Activated naive CD8-positive, alpha-beta T cell treated with anti-CD3 and anti-CD28 coated beads, Interleukin-2, amount 50 U/mL, for 16 hours (primary cell): ENCODE results near the gene SLC45A3.

Experiments used
- DNase-seq: peaks from one replicate; pipeline ENCODE4 v3.0.0-alpha.2; 2020; ENCODE audit warnings: low read depth, low spot score

Gene SLC45A3

GRCh38 chr1:205701420-205701819 is 21.1 kb upstream of the SLC45A3 start:
- no peak for DNase-seq

GRCh38 chr1:205700865-205701401 is 20.6 kb upstream of the SLC45A3 start:
- DNase-seq, result no peak

GRCh38 chr1:205699416-205699815 is 19.1 kb upstream of the SLC45A3 start:
- DNase-seq, result no peak

GRCh38 chr1:205698921-205699320 is 18.6 kb upstream of the SLC45A3 start:
- no peak for DNase-seq

- DNase-seq, result no peak
These were observed 13.2 kb upstream of the SLC45A3 start for GRCh38 chr1:205693421-205693991.

- no peak for DNase-seq
These were observed 12.1 kb upstream of the SLC45A3 start for GRCh38 chr1:205692423-205692822.

- DNase-seq, result no peak
These were observed 9.9 kb upstream of the SLC45A3 start for GRCh38 chr1:205690122-205690756.

GRCh38 chr1:205689479-205689878 is 9.2 kb upstream of the SLC45A3 start:
- no peak for DNase-seq

GRCh38 chr1:205688171-205689080 is 8.1 kb upstream of the SLC45A3 start:
- DNase-seq, result no peak

- no peak for DNase-seq
These were observed 6.9 kb upstream of the SLC45A3 start for GRCh38 chr1:205687242-205687641.

- no peak for DNase-seq
These were observed 1.1 kb upstream of the SLC45A3 start for GRCh38 chr1:205681364-205681763.

GRCh38 chr1:205678286-205679111 is 1.8 kb downstream of the SLC45A3 start:
- no peak for DNase-seq

- no peak for DNase-seq
These were observed 3.1 kb downstream of the SLC45A3 start for GRCh38 chr1:205677167-205677566.

GRCh38 chr1:205676597-205676996 is 3.7 kb downstream of the SLC45A3 start:
- DNase-seq, result no peak

- no peak for DNase-seq
These were observed 4.3 kb downstream of the SLC45A3 start for GRCh38 chr1:205676002-205676401.

- no peak for DNase-seq
These were observed 5.1 kb downstream of the SLC45A3 start for GRCh38 chr1:205675247-205675646.

GRCh38 chr1:205672970-205673369 is 7.3 kb downstream of the SLC45A3 start:
- DNase-seq, result no peak

GRCh38 chr1:205672395-205672889 is 7.9 kb downstream of the SLC45A3 start:
- DNase-seq, result no peak

GRCh38 chr1:205670611-205671430 is 9.5 kb downstream of the SLC45A3 start:
- DNase-seq, result no peak

- DNase-seq, result no peak
These were observed 10.2 kb downstream of the SLC45A3 start for GRCh38 chr1:205670150-205670446.
